Measurements from ENCODE around the gene RFXAP. TPM values are rescaled to one million over a fixed set of nuclear protein-coding genes. Genes with fewer than 3 reads are reported as not detected.

RFXAP gene
- total RNA-seq, 2 experiments from 2014 or later: 10.0 to 34.1 TPM

DNA sequence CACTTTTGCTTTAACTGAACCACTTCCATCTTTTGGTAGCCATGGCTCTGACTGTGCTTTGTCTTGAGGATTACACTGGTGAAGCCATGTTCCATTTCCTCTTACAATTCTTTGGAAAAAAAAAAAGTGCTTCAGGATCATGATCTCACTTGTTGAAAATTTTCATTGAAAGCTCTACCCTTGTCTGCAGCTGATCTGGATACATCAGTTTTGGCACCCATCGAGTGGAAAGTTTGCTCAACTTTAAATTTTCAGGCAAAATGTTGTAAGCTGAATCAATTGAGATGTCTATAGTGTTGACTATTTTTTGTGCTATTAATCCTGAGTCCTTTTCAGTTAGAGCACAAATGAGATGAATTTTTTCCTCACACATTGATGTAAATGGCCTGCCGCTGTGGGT, 48.3 kb upstream of the RFXAP start:
- no TSS peak for BruUV-seq (replicated peaks)
- H3K27ac ChIP-seq (ENCODE audit: low read depth, low read length, poor library complexity, severe bottlenecking): no peak overlapping the region
- no peaks in the 10 kb centered on the region for H3K79me2 ChIP-seq (ENCODE audit: insufficient read depth, low read depth, low read length)
- no peak for DNase-seq (ENCODE audit: low spot score)
- intact Hi-C loops (cut with micrococcal nuclease; ENCODE audit: unreplicated experiment): no loop called here
- TF ChIP-seq CTCF (conservative IDR thresholded peaks at IDR 0.05; ENCODE audit: low read length) (no peak), EZH2phosphoT487 (IDR thresholded peaks at IDR 0.05; ENCODE audit: borderline replicate concordance, low read depth, low read length) (no peak)
- no peaks in the 10 kb centered on the region for H4K20me1 ChIP-seq (ENCODE audit: insufficient read depth, low read length)
- no peak overlapping the region for H3K4me3 ChIP-seq (ENCODE audit: low read depth, low read length, poor library complexity, severe bottlenecking)
- H3K4me1 ChIP-seq (ENCODE audit: insufficient read depth, low read length, poor library complexity, severe bottlenecking): no peaks in the 10 kb centered on the region
- H3K4me2 ChIP-seq (ENCODE audit: low read length): no peak overlapping the region
- no peak overlapping the region for H2AFZ ChIP-seq (ENCODE audit: low read length)
- no peaks in the 10 kb centered on the region for H3K9me2 ChIP-seq (ENCODE audit: insufficient read depth, low read length)
- H3K36me3 ChIP-seq (ENCODE audit: insufficient read depth, low read length): no peaks in the 10 kb centered on the region
- 0 out of 2 replicates have a peak, but pooled peaks cover 8% of the 10 kb centered on the region for H3K9me3 ChIP-seq (ENCODE audit: low read length)
- POLR2A ChIA-PET: no interaction called here
- CTCF ChIA-PET (ENCODE audit: unreplicated experiment): no interaction called here

DNA sequence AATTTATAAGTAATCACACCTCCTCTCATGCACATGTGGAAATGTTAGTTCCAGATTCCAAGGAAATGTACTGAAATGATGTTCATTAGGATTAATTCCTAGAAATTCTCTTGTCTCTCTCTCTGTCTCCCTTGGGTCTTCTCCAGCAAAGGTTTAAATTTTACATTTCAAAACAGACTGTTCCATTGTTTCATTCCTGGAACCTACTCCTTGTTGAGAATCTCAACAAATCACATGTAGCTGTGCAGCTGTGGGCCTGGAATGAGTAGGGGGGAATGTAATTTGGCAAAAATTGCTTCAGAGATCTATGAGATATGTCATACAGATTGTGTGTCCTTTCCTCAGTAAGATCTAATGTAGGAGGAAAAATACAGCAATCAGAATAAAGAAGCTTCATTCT, 46.2 kb upstream of the RFXAP start:
- no TSS peak for BruUV-seq (replicated peaks)
- Histone ChIP-seq H2AFZ (ENCODE audit: low read length) (no peak overlapping the region), H3K9me2 (ENCODE audit: insufficient read depth, low read length) (no peaks in the 10 kb centered on the region), H3K4me1 (ENCODE audit: insufficient read depth, low read length, poor library complexity, severe bottlenecking) (no peaks in the 10 kb centered on the region), H3K36me3 (ENCODE audit: insufficient read depth, low read length) (no peaks in the 10 kb centered on the region), H4K20me1 (ENCODE audit: insufficient read depth, low read length) (no peaks in the 10 kb centered on the region), H3K27ac (ENCODE audit: low read depth, low read length, poor library complexity, severe bottlenecking) (no peak overlapping the region), H3K9me3 (ENCODE audit: low read length) (no peaks in the 10 kb centered on the region), H3K4me3 (ENCODE audit: low read depth, low read length, poor library complexity, severe bottlenecking) (no peak overlapping the region), H3K79me2 (ENCODE audit: insufficient read depth, low read depth, low read length) (no peaks in the 10 kb centered on the region), H3K4me2 (ENCODE audit: low read length) (no peak overlapping the region)
- intact Hi-C loops (cut with micrococcal nuclease; ENCODE audit: unreplicated experiment): no loop called here
- no peak for TF ChIP-seq CTCF (conservative IDR thresholded peaks at IDR 0.05; ENCODE audit: low read length)
- TF ChIP-seq EZH2phosphoT487 (IDR thresholded peaks at IDR 0.05; ENCODE audit: borderline replicate concordance, low read depth, low read length): no peak
- CTCF ChIA-PET (ENCODE audit: unreplicated experiment): no interaction called here
- no peak for DNase-seq (ENCODE audit: low spot score)
- POLR2A ChIA-PET: no interaction called here

DNA sequence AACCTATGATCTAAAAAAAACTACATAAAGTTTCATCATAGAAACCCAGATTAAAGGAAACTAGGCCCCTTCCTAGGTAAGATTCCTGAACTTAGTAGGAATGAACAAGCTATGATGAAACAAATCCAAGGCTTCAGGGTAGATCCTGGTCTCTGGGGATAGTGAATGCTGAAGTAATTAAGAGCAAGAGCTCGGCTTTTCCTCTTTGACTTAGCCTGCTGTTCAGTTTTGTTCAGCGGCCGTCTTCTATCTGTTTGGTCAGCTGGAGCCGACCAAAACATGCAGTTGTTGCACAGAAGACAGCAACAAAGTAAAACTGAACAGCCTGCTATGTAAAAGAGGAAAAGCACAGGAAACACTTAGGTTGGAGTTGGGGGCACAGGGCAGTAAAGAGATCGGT, 44.1 kb upstream of the RFXAP start:
- intact Hi-C loops (cut with micrococcal nuclease; ENCODE audit: unreplicated experiment): no loop called here
- ChIA-PET POLR2A (interaction anchor here (0.6 kb wide), 1 partner anchor 51 kb away, joined by 3 read pairs; no protein-coding TSS in a partner anchor), CTCF (ENCODE audit: unreplicated experiment) (no interaction called here)
- Histone ChIP-seq H2AFZ (ENCODE audit: low read length) (no peak overlapping the region), H3K27ac (ENCODE audit: low read depth, low read length, poor library complexity, severe bottlenecking) (no peak overlapping the region), H3K9me2 (ENCODE audit: insufficient read depth, low read length) (no peaks in the 10 kb centered on the region), H3K36me3 (ENCODE audit: insufficient read depth, low read length) (no peaks in the 10 kb centered on the region), H4K20me1 (ENCODE audit: insufficient read depth, low read length) (no peaks in the 10 kb centered on the region), H3K9me3 (ENCODE audit: low read length) (no peaks in the 10 kb centered on the region), H3K4me1 (ENCODE audit: insufficient read depth, low read length, poor library complexity, severe bottlenecking) (no peaks in the 10 kb centered on the region), H3K4me3 (ENCODE audit: low read depth, low read length, poor library complexity, severe bottlenecking) (no peak overlapping the region), H3K4me2 (ENCODE audit: low read length) (no peak overlapping the region), H3K79me2 (ENCODE audit: insufficient read depth, low read depth, low read length) (no peaks in the 10 kb centered on the region)
- no peak for DNase-seq (ENCODE audit: low spot score)
- no TSS peak for BruUV-seq (replicated peaks)
- TF ChIP-seq EZH2phosphoT487 (IDR thresholded peaks at IDR 0.05; ENCODE audit: borderline replicate concordance, low read depth, low read length) (no peak), CTCF (conservative IDR thresholded peaks at IDR 0.05; ENCODE audit: low read length) (no peak)
